Gastrocnemius medialis (tissue), 4 donors: ENCODE data around the gene TUBGCP3. TPM values are rescaled to one million over a fixed set of nuclear protein-coding genes. Genes with fewer than 3 reads are reported as not detected.

Experiments used
- ATAC-seq, 2 donors: fragments of 150-250 bp; one replicate each; pipeline ENCODE4 v1.9.1; 2016
- DNase-seq, 2 donors: peaks; one replicate each; pipeline ENCODE4 v3.0.0-alpha.2; 2019
- H3K27ac ChIP-seq, 4 donors: fragments of 200-600 bp; sonication (generic); 1 replicate in 1 of 4; 2 replicates in 3 of 4; pipeline ENCODE4 v1.5.1; 2016 to 2018; ENCODE audit warnings: mild to moderate bottlenecking in 2 of 4, moderate library complexity in 1 of 4
- H3K27me3 ChIP-seq, 3 donors: fragments of 200-600 bp; sonication (generic) in 2 of 3; 1 replicate in 1 of 3; 2 replicates in 2 of 3; pipeline versions ENCODE4 v1.5.1 to v1.6.0; 2016 to 2019; ENCODE audit warnings: mild to moderate bottlenecking in 1 of 3, moderate library complexity in 1 of 3
- H3K36me3 ChIP-seq, 2 donors: fragments of 200-600 bp; sonication (generic) in 1 of 2; one replicate each; pipeline ENCODE4 v1.5.1; 2017 to 2018
- H3K4me1 ChIP-seq, 2 donors: fragments of 200-600 bp; sonication (generic) in 1 of 2; one replicate each; pipeline ENCODE4 v1.5.1; 2016 to 2017; ENCODE audit warnings: mild to moderate bottlenecking in 2 of 2
- H3K4me3 ChIP-seq, 4 donors: fragments of 200-600 bp; sonication (generic) in 3 of 4; 1 replicate in 1 of 4; 2 replicates in 3 of 4; pipeline ENCODE4 v1.5.1; 2016 to 2019; ENCODE audit warnings: mild to moderate bottlenecking in 2 of 4
- H3K9me3 ChIP-seq, 3 donors: fragments of 200-600 bp; sonication (generic) in 2 of 3; 1 replicate in 1 of 3; 2 replicates in 2 of 3; pipeline ENCODE4 v1.5.1; 2016 to 2019
- CTCF ChIP-seq, 5 experiments: fragments of 450-650 bp in 3 of 5; fragments of 200-600 bp in 2 of 5; sonication (generic) in 2 of 5; IDR thresholded peaks in 4 of 5; conservative IDR thresholded peaks in 1 of 5; 1 replicate in 4 of 5; 2 replicates in 1 of 5; pipeline ENCODE4 v1.5.1; 2016 to 2019; ENCODE audit warnings: antibody characterized with exemption in 5 of 5, mild to moderate bottlenecking in 3 of 5, moderate library complexity in 3 of 5
- POLR2A ChIP-seq, 2 donors: fragments of 450-650 bp; IDR thresholded peaks; one replicate each; pipeline ENCODE4 v1.6.1; 2017; ENCODE audit warnings: antibody characterized with exemption in 2 of 2, mild to moderate bottlenecking in 2 of 2, moderate library complexity in 2 of 2
- in situ Hi-C, 4 donors: fragments of 200-750 bp; cut with MboI; loops; one replicate each; pipeline versions ENCODE4 v1.15.0 to v1.8.0; 2017; ENCODE audit warnings: low sequenced_read_pairs in 4 of 4
- intact Hi-C: fragments of 100-400 bp; cut with DNase I; formaldehyde crosslinking; loops from one replicate; pipeline ENCODE4 v1.15.1; 2023; ENCODE audit warnings: low total_unique reads
- total RNA-seq, 4 donors: library from RNA; depleted of rRNA; stranded (reverse); fragments of >200 nt; gene quantifications; one replicate each; pipeline versions ENCODE4 v1.1.0 to v1.2.3, GENCODE V29; 2016

TUBGCP3 gene
- total RNA-seq, 4 donors from 2014 or later, result 10.0 to 14.3 (median 11.0) TPM

- H3K27ac ChIP-seq, result no peak overlapping the region
- ATAC-seq, result no peak
- in situ Hi-C loops, result no loop called here
Measured at GRCh38 chr13:112582263-112582662, 5.7 kb downstream of the TUBGCP3 start.

GRCh38 chr13:112580912-112581311 lies 7.0 kb downstream of the TUBGCP3 start:
- intact Hi-C loops (no loop called here), in situ Hi-C loops (no loop called here)
- no peak for TF ChIP-seq CTCF (IDR thresholded peaks at IDR 0.05 in 4 of 5, conservative IDR thresholded peaks at IDR 0.05 in 1 of 5)
- TF ChIP-seq POLR2A (IDR thresholded peaks at IDR 0.05), result no peak
- H3K9me3 ChIP-seq, result no peaks in the 10 kb centered on the region
- no peaks in the 10 kb centered on the region for H3K27me3 ChIP-seq
- H3K27ac ChIP-seq, result no peak overlapping the region
- H3K36me3 ChIP-seq, result no peaks in the 10 kb centered on the region
- no peak overlapping the region for H3K4me3 ChIP-seq
- ATAC-seq, result no peak
- no peak for DNase-seq
- peaks cover 1 to 3% of the 10 kb centered on the region in 2 donors for H3K4me1 ChIP-seq

More at GRCh38 chr13:112582263-112582662, 5.7 kb downstream of the TUBGCP3 start:
- no peaks in the 10 kb centered on the region for H3K9me3 ChIP-seq
- no peaks in the 10 kb centered on the region for H3K36me3 ChIP-seq
- H3K27me3 ChIP-seq, result no peaks in the 10 kb centered on the region
- intact Hi-C loops, result no loop called here
- no peak overlapping the region for H3K4me3 ChIP-seq
- peaks cover 8 to 10% of the 10 kb centered on the region in 2 donors for H3K4me1 ChIP-seq
- DNase-seq, result no peak
- TF ChIP-seq POLR2A (IDR thresholded peaks at IDR 0.05), result no peak
- no peak for TF ChIP-seq CTCF (IDR thresholded peaks at IDR 0.05 in 4 of 5, conservative IDR thresholded peaks at IDR 0.05 in 1 of 5)

- intact Hi-C loops (no loop called here), in situ Hi-C loops (no loop called here)
Measured at GRCh38 chr13:112580211-112580610, 7.7 kb downstream of the TUBGCP3 start.

GRCh38 chr13:112579310-112579843 lies 8.6 kb downstream of the TUBGCP3 start:
- Histone ChIP-seq H3K27me3 (no peaks in the 10 kb centered on the region), H3K4me3 (no peak overlapping the region), H3K27ac (no peak overlapping the region), H3K36me3 (no peaks in the 10 kb centered on the region), H3K4me1 (peaks cover 17 to 18% of the 10 kb centered on the region in 2 donors), H3K9me3 (no peaks in the 10 kb centered on the region)
- TF ChIP-seq POLR2A (IDR thresholded peaks at IDR 0.05) (no peak), CTCF (IDR thresholded peaks at IDR 0.05 in 4 of 5, conservative IDR thresholded peaks at IDR 0.05 in 1 of 5) (no peak)
- intact Hi-C loops, result no loop called here
- no peak for DNase-seq
- no peak for ATAC-seq
- in situ Hi-C loops, result no loop called here

More at GRCh38 chr13:112580211-112580610, 7.7 kb downstream of the TUBGCP3 start:
- H3K27ac ChIP-seq, result no peak overlapping the region
- no peaks in the 10 kb centered on the region for H3K27me3 ChIP-seq
- TF ChIP-seq CTCF (IDR thresholded peaks at IDR 0.05 in 4 of 5, conservative IDR thresholded peaks at IDR 0.05 in 1 of 5) (no peak), POLR2A (IDR thresholded peaks at IDR 0.05) (no peak)
- ATAC-seq (no peak), DNase-seq (no peak)
- H3K9me3 ChIP-seq, result no peaks in the 10 kb centered on the region
- no peaks in the 10 kb centered on the region for H3K36me3 ChIP-seq
- H3K4me3 ChIP-seq, result no peak overlapping the region
- peaks cover 8 to 10% of the 10 kb centered on the region in 2 donors for H3K4me1 ChIP-seq

- in situ Hi-C loops (no loop called here), intact Hi-C loops (no loop called here)
- H3K27me3 ChIP-seq, result no peaks in the 10 kb centered on the region
- DNase-seq (no peak), ATAC-seq (no peak)
- H3K36me3 ChIP-seq, result no peaks in the 10 kb centered on the region
- H3K4me3 ChIP-seq, result no peak overlapping the region
- no peak for TF ChIP-seq POLR2A (IDR thresholded peaks at IDR 0.05)
- TF ChIP-seq CTCF (IDR thresholded peaks at IDR 0.05 in 4 of 5, conservative IDR thresholded peaks at IDR 0.05 in 1 of 5), result no peak
- peaks cover 21 to 28% of the 10 kb centered on the region in 2 donors for H3K4me1 ChIP-seq
- H3K9me3 ChIP-seq, result no peaks in the 10 kb centered on the region
- no peak overlapping the region for H3K27ac ChIP-seq
Measured at GRCh38 chr13:112576768-112577167, 11.2 kb downstream of the TUBGCP3 start.
